HepG2 (cell line): ENCODE data around the gene OR10V1.

Experiments
- CBX2 ChIP-seq, 2 experiments: fragments of 200-600 bp in 1 of 2; sonication (generic); formaldehyde crosslinking in 1 of 2; IDR thresholded peaks; 2 replicates each; pipeline versions ENCODE4 v1.7.0 to v1.8.1; 2018 to 2022; ENCODE audit warnings: low read depth in 2 of 2, low read length in 1 of 2, mild to moderate bottlenecking in 1 of 2, missing genetic modification reagents in 1 of 2
- NFE2L1 ChIP-seq: sonication (generic); formaldehyde crosslinking; IDR thresholded peaks from 2 replicates; pipeline ENCODE4 v1.4.0; 2020; ENCODE audit warnings: missing genetic modification reagents, mild to moderate bottlenecking, borderline replicate concordance
- TBL1XR1 ChIP-seq: fragments of 150-350 bp; IDR thresholded peaks from 2 replicates; pipeline ENCODE4 v1.6.1; 2014; ENCODE audit warnings: borderline replicate concordance, low read length; ENCODE audit not compliant: partially characterized antibody
- ZNF225 ChIP-seq: sonication (generic); formaldehyde crosslinking; IDR thresholded peaks from 2 replicates; pipeline ENCODE4 v1.4.0; 2020; ENCODE audit warnings: mild to moderate bottlenecking, missing genetic modification reagents
- ZNF3 ChIP-seq: IDR thresholded peaks from 2 replicates; pipeline ENCODE4 v1.7.0; 2017; ENCODE audit warnings: inconsistent platforms
- ZNF510 ChIP-seq: sonication (generic); formaldehyde crosslinking; IDR thresholded peaks from 2 replicates; pipeline ENCODE4 v1.4.0; 2020; ENCODE audit warnings: low read depth, mild to moderate bottlenecking, missing genetic modification reagents
- ZNF530 ChIP-seq: sonication (generic); formaldehyde crosslinking; IDR thresholded peaks from 2 replicates; pipeline ENCODE4 v1.5.0; 2020; ENCODE audit warnings: low read depth, mild to moderate bottlenecking, missing genetic modification reagents
- TF ChIP-seq, protein P1 (sequence below): sonication (generic); formaldehyde crosslinking; IDR thresholded peaks from 2 replicates; pipeline ENCODE4 v1.4.0; 2020; ENCODE audit warnings: missing genetic modification reagents

DNA sequence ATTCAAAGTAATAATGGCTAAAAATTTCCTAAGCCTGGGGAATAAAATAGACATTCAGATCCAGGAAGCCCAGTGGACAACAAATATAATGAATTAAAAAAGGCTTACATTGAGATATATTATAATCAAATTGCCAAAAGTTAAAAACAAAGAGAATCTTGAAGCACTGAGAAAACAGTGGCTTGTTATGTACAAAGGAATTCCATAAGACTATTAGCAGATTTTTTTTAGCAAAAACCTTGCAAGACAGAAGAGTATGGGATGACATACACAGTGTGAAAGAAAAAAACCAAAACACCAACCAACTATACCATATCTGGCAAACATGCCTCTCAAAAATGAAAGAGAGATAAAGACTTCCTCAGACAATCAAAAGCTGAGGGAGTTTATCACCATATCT is 20.7 kb downstream of the OR10V1 start:
- TF ChIP-seq ZNF510 (CRISPR knock-in tag), result no peak
- no peak for TF ChIP-seq ZNF530 (CRISPR knock-in tag)
- no peak for TF ChIP-seq NFE2L1 (CRISPR knock-in tag)
- TF ChIP-seq, protein P1, sequence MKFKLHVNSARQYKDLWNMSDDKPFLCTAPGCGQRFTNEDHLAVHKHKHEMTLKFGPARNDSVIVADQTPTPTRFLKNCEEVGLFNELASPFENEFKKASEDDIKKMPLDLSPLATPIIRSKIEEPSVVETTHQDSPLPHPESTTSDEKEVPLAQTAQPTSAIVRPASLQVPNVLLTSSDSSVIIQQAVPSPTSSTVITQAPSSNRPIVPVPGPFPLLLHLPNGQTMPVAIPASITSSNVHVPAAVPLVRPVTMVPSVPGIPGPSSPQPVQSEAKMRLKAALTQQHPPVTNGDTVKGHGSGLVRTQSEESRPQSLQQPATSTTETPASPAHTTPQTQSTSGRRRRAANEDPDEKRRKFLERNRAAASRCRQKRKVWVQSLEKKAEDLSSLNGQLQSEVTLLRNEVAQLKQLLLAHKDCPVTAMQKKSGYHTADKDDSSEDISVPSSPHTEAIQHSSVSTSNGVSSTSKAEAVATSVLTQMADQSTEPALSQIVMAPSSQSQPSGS (CRISPR knock-in tag), result no peak
- TF ChIP-seq CBX2 (IDR thresholded peaks at IDR 0.05; ENCODE audit: low read depth, low read length), result no peak
- no peak for TF ChIP-seq CBX2 (CRISPR knock-in tag; IDR thresholded peaks at IDR 0.05; ENCODE audit: low read depth)
- no peak for TF ChIP-seq ZNF225 (CRISPR knock-in tag)
- TF ChIP-seq TBL1XR1, result no peak
- TF ChIP-seq ZNF3 (CRISPR knock-in tag), result no peak
